GM12878 (cell line): ENCODE results near the gene SLC39A11. TPM values are rescaled to one million over a fixed set of nuclear protein-coding genes. Genes with fewer than 3 reads are reported as not detected.

Experiments used
- ATAC-seq: fragments of 200-7000 bp; cut with Tn5 transposase; 3 replicates; pipeline ENCODE4 v1.9.1; 2020; ENCODE audit warnings: mild to moderate bottlenecking, moderate library complexity
- BruUV-seq: library from RNA; stranded (reverse); fragments of 400-500 nt; replicated peaks from 2 replicates; lab custom pipeline; 2021; lab: Mats Ljungman, UMichigan
- CTCF ChIA-PET: fragments of 300-600 bp; sonication (Branson Sonifier 250); formaldehyde crosslinking; extraction: SDS; loops from one replicate; lab custom pipeline; 2021; ENCODE audit warnings: inconsistent platforms; lab: Yijun Ruan, JAX
- POLR2A ChIA-PET: fragments of 350-600 bp; formaldehyde crosslinking; extraction: SDS; loops from one replicate; lab custom pipeline; 2021; ENCODE audit warnings: inconsistent platforms; lab: Charles Lee
- RAD21 ChIA-PET: fragments of 300-600 bp; sonication (Branson Sonifier 250); formaldehyde crosslinking; loops from one replicate; lab custom pipeline; 2023; ENCODE audit warnings: antibody characterized with exemption; ENCODE audit not compliant: unreplicated experiment; lab: Charles Lee
- SMC1A ChIA-PET: fragments of 300-600 bp; sonication (Branson Sonifier 250); formaldehyde crosslinking; loops from one replicate; lab custom pipeline; 2023; ENCODE audit not compliant: unreplicated experiment, uncharacterized antibody; lab: Charles Lee
- DNase-seq: peaks from one replicate; pipeline ENCODE4 v3.0.0-alpha.2; 2011; ENCODE audit warnings: low read depth, low spot score
- FAIRE-seq: peaks from 3 replicates; lab custom pipeline; 2011; peaks lifted over from hg19 to GRCh38; lab: Jason Lieb, UNC
- H2AFZ ChIP-seq: 2 replicates; pipeline ENCODE4 v1.6.0; 2011; ENCODE audit warnings: low read depth, low read length, control low read depth; ENCODE audit not compliant: control insufficient read depth
- H3K27ac ChIP-seq: 2 replicates; pipeline ENCODE4 v1.5.1; 2011; ENCODE audit warnings: control low read depth; ENCODE audit not compliant: control insufficient read depth, insufficient read depth
- H3K27me3 ChIP-seq, 2 experiments: replicated peaks in 1 of 2; 2 replicates each; pipeline versions ENCODE4 v1.6.0 to v1.6.1; 2011; ENCODE audit warnings: low read length in 1 of 2; ENCODE audit not compliant: control insufficient read depth in 2 of 2, insufficient read depth in 2 of 2
- H3K36me3 ChIP-seq, 2 experiments: 2 replicates each; pipeline ENCODE4 v1.5.1; 2011; ENCODE audit warnings: low read length in 1 of 2; ENCODE audit not compliant: control insufficient read depth in 2 of 2, insufficient read depth in 2 of 2
- H3K4me1 ChIP-seq: 2 replicates; pipeline ENCODE4 v1.6.1; 2011; ENCODE audit warnings: mild to moderate bottlenecking, low read length, moderate library complexity, mixed read lengths; ENCODE audit not compliant: control insufficient read depth, insufficient read depth
- H3K4me2 ChIP-seq: 2 replicates; pipeline ENCODE4 v1.6.0; 2011; ENCODE audit warnings: control low read depth; ENCODE audit not compliant: control insufficient read depth, insufficient read depth
- H3K4me3 ChIP-seq: fragments of 200-600 bp; sonication (generic); 2 replicates; pipeline ENCODE4 v1.5.1; 2016
- H3K79me2 ChIP-seq: 2 replicates; pipeline ENCODE4 v1.6.0; 2011; ENCODE audit warnings: low read length; ENCODE audit not compliant: control insufficient read depth, insufficient read depth
- H3K9ac ChIP-seq: 2 replicates; pipeline ENCODE4 v1.8.0; 2011; ENCODE audit warnings: low read length, control low read depth, mixed read lengths; ENCODE audit not compliant: control insufficient read depth, insufficient read depth
- H3K9me3 ChIP-seq: replicated peaks from 3 replicates; pipeline ENCODE4 v1.5.1; 2011; ENCODE audit warnings: mild to moderate bottlenecking, low read length; ENCODE audit not compliant: control insufficient read depth, insufficient read depth
- H4K20me1 ChIP-seq: 2 replicates; pipeline ENCODE4 v1.6.0; 2011; ENCODE audit not compliant: control insufficient read depth, insufficient read depth
- BACH1 ChIP-seq: fragments of 450-650 bp; IDR thresholded peaks from 2 replicates; pipeline ENCODE4 v1.6.1; 2017; ENCODE audit warnings: mild to moderate bottlenecking, borderline replicate concordance
- CREB1 ChIP-seq: IDR thresholded peaks from 2 replicates; pipeline ENCODE4 v1.6.1; 2012; ENCODE audit warnings: low read depth, mild to moderate bottlenecking, inconsistent platforms
- IKZF2 ChIP-seq, 2 experiments: fragments of 450-650 bp; IDR thresholded peaks; 2 replicates each; pipeline ENCODE4 v1.6.1; 2017; ENCODE audit warnings: mild to moderate bottlenecking in 2 of 2, moderate library complexity in 2 of 2
- JUNB ChIP-seq: IDR thresholded peaks from 2 replicates; pipeline ENCODE4 v1.6.1; 2016; ENCODE audit warnings: antibody characterized with exemption, mild to moderate bottlenecking
- NR2C2 ChIP-seq: IDR thresholded peaks from 2 replicates; pipeline ENCODE4 v1.6.1; 2011; ENCODE audit warnings: borderline replicate concordance, low read depth; ENCODE audit not compliant: control insufficient read depth, insufficient read length
- RBBP5 ChIP-seq: fragments of 200-600 bp; sonication (generic); conservative IDR thresholded peaks from 2 replicates; pipeline ENCODE4 v1.6.1; 2016
- SUZ12 ChIP-seq: fragments of 200-600 bp; sonication (generic); IDR thresholded peaks from one replicate; pipeline ENCODE4 v1.6.1; 2018; ENCODE audit warnings: antibody characterized with exemption, mild to moderate bottlenecking; ENCODE audit not compliant: unreplicated experiment
- ZNF274 ChIP-seq: IDR thresholded peaks from one replicate; pipeline ENCODE4 v1.8.0; 2011; ENCODE audit not compliant: insufficient read length, insufficient read depth
- WGBS: methylation state at CpG from one replicate; pipeline ENCODE4 v1.1.6; 2016; ENCODE audit warnings: low lambda C conversion rate; ENCODE audit not compliant: insufficient replicate concordance, insufficient coverage; ENCODE audit errors: missing lambda C conversion rate; 5-methylcytosine and 5-hydroxymethylcytosine counted together
- in situ Hi-C: fragments of 300-500 bp; cut with MboI; formaldehyde crosslinking; loops from 9 replicates; pipeline ENCODE4 v1.14.3; 2018; ENCODE audit warnings: mixed read lengths
- intact Hi-C: fragments of 100-400 bp; cut with micrococcal nuclease; formaldehyde crosslinking; loops from one replicate; pipeline ENCODE4 v1.14.2; 2022; ENCODE audit not compliant: unreplicated experiment
- polyA plus RNA-seq, 11 experiments: library from polyadenylated mRNA; depleted of rRNA in 4 of 11; unstranded in 6 of 11; stranded (reverse) in 5 of 11; fragments of >200 nt; fragmentation: Nextera tagmentation in 4 of 11; fragmentation: Illumina TruSeq in 1 of 11; extraction: Ambion mirVana in 4 of 11; extraction: Trizol in 1 of 11; gene quantifications; 1 replicate in 1 of 11; 2 replicates in 10 of 11; pipeline versions ENCODE4 v1.2.1 to v1.2.3, GENCODE V29; 2011 to 2016; ENCODE audit warnings: inconsistent platforms in 2 of 11, missing spikeins in 2 of 11, low read depth in 1 of 11
- total RNA-seq, 4 experiments: library from RNA; depleted of rRNA in 3 of 4; stranded (reverse); fragments of >200 nt in 3 of 4; fragmentation: Illumina TruSeq in 1 of 4; extraction: Trizol in 1 of 4; gene quantifications; 2 replicates each; pipeline versions ENCODE4 v1.2.1 to v1.2.3, GENCODE V29; 2013 to 2021
- TF ChIP-seq, protein P1 (sequence below): IDR thresholded peaks from 2 replicates; pipeline ENCODE4 v1.6.1; 2011; ENCODE audit warnings: low read depth, mild to moderate bottlenecking, low read length, moderate library complexity, borderline replicate concordance; ENCODE audit errors: extremely low read depth
- TF ChIP-seq, protein P2 (sequence below): fragments of 450-650 bp; IDR thresholded peaks from 2 replicates; pipeline ENCODE4 v1.6.1; 2017; ENCODE audit warnings: borderline replicate concordance

Gene SLC39A11
- total and polyA plus RNA-seq, 10 of the 15 experiments (the other 5 are each of a cell fraction or from before 2014, with no cell fraction given): 8.6 to 23.8 (median 14.0) TPM

DNA sequence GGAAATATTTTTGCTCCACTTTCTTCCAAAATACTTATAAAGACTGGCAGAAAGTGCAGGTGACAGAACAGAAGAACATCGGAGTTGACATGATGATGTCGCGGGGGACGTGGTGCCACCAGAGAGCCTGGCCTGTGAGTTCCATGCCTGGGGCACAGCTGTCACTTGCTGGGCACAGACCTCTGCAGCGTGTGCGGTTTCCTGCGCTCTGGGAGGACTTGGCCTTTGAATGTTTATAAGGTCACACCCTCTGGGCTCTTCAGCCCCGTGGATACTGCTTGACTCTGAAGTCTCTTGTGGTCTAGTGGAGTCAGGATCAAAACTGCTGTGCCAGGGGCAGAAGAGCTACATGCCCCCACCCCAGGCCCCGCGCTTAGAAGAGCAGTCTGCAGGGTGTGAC, 357.9 kb downstream of the SLC39A11 start:
- ChIA-PET POLR2A (no interaction called here), CTCF (interaction anchor here (0.7 to 3.6 kb wide), 4 partner anchors 9 to 523 kb away, joined by 3 to 14 read pairs (median 4); no protein-coding TSS in a partner anchor), SMC1A (no interaction called here), RAD21 (no interaction called here)
- TF ChIP-seq, protein P1, sequence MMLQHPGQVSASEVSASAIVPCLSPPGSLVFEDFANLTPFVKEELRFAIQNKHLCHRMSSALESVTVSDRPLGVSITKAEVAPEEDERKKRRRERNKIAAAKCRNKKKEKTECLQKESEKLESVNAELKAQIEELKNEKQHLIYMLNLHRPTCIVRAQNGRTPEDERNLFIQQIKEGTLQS: no peak
- no peak for TF ChIP-seq SUZ12
- TF ChIP-seq IKZF2 (IDR thresholded peaks at IDR 0.05): no peak
- no peak for TF ChIP-seq CREB1
- TF ChIP-seq NR2C2: no peak
- no peak for TF ChIP-seq JUNB
- no peak for TF ChIP-seq ZNF274
- no peak for TF ChIP-seq RBBP5
- TF ChIP-seq BACH1: no peak
- TF ChIP-seq, protein P2, sequence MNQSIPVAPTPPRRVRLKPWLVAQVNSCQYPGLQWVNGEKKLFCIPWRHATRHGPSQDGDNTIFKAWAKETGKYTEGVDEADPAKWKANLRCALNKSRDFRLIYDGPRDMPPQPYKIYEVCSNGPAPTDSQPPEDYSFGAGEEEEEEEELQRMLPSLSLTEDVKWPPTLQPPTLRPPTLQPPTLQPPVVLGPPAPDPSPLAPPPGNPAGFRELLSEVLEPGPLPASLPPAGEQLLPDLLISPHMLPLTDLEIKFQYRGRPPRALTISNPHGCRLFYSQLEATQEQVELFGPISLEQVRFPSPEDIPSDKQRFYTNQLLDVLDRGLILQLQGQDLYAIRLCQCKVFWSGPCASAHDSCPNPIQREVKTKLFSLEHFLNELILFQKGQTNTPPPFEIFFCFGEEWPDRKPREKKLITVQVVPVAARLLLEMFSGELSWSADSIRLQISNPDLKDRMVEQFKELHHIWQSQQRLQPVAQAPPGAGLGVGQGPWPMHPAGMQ: no peak
- H3K27me3 ChIP-seq: no peaks in the 10 kb centered on the region
- no peaks in the 10 kb centered on the region for H3K79me2 ChIP-seq
- H3K4me3 ChIP-seq: no peak overlapping the region
- ATAC-seq: no peak
- intact Hi-C loops (no loop called here), in situ Hi-C loops (no loop called here)
- H3K9ac ChIP-seq: no peak overlapping the region
- no peak for FAIRE-seq
- H2AFZ ChIP-seq: no peak overlapping the region
- H3K9me3 ChIP-seq: no peaks in the 10 kb centered on the region
- H3K27ac ChIP-seq: no peak overlapping the region
- BruUV-seq: no TSS peak
- WGBS: 89% methylated on average over 10 of the region's 10 CpGs
- no peaks in the 10 kb centered on the region; a peak in 2 of 4 replicates for H3K36me3 ChIP-seq
- no peaks in the 10 kb centered on the region for H4K20me1 ChIP-seq
- H3K4me1 ChIP-seq: peaks cover 3% of the 10 kb centered on the region
- H3K4me2 ChIP-seq: no peak overlapping the region
- DNase-seq: no peak
